ENCODE measurements around the gene CRY2. TPM values are rescaled to one million over a fixed set of nuclear protein-coding genes. Genes with fewer than 3 reads are reported as not detected.

The CRY2 gene
- total and polyA plus RNA-seq, 2 of the 13 experiments (the other 11 are each of a cell fraction or from before 2014, with no cell fraction given), result 10.1 to 12.2 TPM

DNA sequence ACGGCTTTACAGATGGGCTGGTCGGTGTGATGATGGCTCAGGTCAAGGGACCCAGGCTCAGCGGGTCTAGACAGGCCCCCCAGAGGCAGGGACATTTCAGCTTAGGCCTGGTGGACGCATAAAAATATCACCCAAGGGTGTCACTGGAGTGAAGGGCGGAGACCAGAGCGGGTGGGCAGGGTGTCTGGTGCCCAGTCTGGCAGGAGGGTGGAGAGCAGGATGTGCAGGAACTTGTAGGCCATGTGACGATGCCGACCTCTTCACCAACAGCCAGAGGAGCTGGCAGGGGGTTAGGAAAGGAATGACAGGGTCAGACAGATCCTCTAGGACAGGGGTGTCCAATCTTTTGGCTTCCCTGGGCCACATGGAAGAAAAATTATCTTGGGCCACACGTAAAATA is 42.7 kb downstream of the CRY2 start:
- H3K4me2 ChIP-seq (ENCODE audit: low read depth, low read length), result no peak overlapping the region
- H2AFZ ChIP-seq (ENCODE audit: low read length), result no peak overlapping the region
- H3K27ac ChIP-seq (ENCODE audit: extremely low read length, insufficient read depth, low read length), result no peak overlapping the region
- CTCF ChIA-PET (ENCODE audit: low intra/inter-chr PET ratio, low total read pairs), result no interaction called here
- POLR2A ChIA-PET, result no interaction called here
- no peak overlapping the region for H3K4me3 ChIP-seq (replicated peaks in 1 of 3; ENCODE audit: insufficient read depth in 1 of 3, low read depth in 2 of 3, low read length in 3 of 3)
- H3K9me3 ChIP-seq (ENCODE audit: low read length), result no peaks in the 10 kb centered on the region
- H3K27me3 ChIP-seq (ENCODE audit: control insufficient read depth in 1 of 2, insufficient read depth in 2 of 2, low read length in 2 of 2), result no peaks in the 10 kb centered on the region; a peak in 3 of 5 replicates
- TF ChIP-seq ZNF460 (CRISPR knock-in tag; IDR thresholded peaks at IDR 0.05; ENCODE audit: borderline replicate concordance) (no peak), U2AF1 (optimal IDR thresholded peaks at IDR 0.05; ENCODE audit: low read depth, low read length) (no peak), ZNF3 (CRISPR knock-in tag; IDR thresholded peaks at IDR 0.05) (no peak), NKX3-1 (CRISPR knock-in tag; IDR thresholded peaks at IDR 0.05) (no peak), ZNF101 (CRISPR knock-in tag; IDR thresholded peaks at IDR 0.05; ENCODE audit: borderline replicate concordance, low read depth) (no peak), FOXJ3 (CRISPR knock-in tag; IDR thresholded peaks at IDR 0.05; ENCODE audit: borderline replicate concordance) (no peak), NR3C1 (CRISPR knock-in tag; IDR thresholded peaks at IDR 0.05) (no peak), DR1 (CRISPR knock-in tag; IDR thresholded peaks at IDR 0.05) (no peak), ZBTB3 (CRISPR knock-in tag; IDR thresholded peaks at IDR 0.05; ENCODE audit: borderline replicate concordance, low read depth) (no peak), CHD2 (IDR thresholded peaks at IDR 0.05; ENCODE audit: low read depth, low read length) (no peak), ZNF563 (CRISPR knock-in tag; IDR thresholded peaks at IDR 0.05) (no peak), ZNF121 (CRISPR knock-in tag; IDR thresholded peaks at IDR 0.05) (no peak), BORCS8-MEF2B (CRISPR knock-in tag; IDR thresholded peaks at IDR 0.05) (no peak), ZNF263 (CRISPR knock-in tag; IDR thresholded peaks at IDR 0.05) (no peak), ZNF670 (CRISPR knock-in tag; IDR thresholded peaks at IDR 0.05; ENCODE audit: borderline replicate concordance) (no peak)
- TF ChIP-seq, protein P1, sequence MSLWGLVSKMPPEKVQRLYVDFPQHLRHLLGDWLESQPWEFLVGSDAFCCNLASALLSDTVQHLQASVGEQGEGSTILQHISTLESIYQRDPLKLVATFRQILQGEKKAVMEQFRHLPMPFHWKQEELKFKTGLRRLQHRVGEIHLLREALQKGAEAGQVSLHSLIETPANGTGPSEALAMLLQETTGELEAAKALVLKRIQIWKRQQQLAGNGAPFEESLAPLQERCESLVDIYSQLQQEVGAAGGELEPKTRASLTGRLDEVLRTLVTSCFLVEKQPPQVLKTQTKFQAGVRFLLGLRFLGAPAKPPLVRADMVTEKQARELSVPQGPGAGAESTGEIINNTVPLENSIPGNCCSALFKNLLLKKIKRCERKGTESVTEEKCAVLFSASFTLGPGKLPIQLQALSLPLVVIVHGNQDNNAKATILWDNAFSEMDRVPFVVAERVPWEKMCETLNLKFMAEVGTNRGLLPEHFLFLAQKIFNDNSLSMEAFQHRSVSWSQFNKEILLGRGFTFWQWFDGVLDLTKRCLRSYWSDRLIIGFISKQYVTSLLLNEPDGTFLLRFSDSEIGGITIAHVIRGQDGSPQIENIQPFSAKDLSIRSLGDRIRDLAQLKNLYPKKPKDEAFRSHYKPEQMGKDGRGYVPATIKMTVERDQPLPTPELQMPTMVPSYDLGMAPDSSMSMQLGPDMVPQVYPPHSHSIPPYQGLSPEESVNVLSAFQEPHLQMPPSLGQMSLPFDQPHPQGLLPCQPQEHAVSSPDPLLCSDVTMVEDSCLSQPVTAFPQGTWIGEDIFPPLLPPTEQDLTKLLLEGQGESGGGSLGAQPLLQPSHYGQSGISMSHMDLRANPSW (CRISPR knock-in tag; IDR thresholded peaks at IDR 0.05; ENCODE audit: borderline replicate concordance), result no peak
- TF ChIP-seq, protein P2, sequence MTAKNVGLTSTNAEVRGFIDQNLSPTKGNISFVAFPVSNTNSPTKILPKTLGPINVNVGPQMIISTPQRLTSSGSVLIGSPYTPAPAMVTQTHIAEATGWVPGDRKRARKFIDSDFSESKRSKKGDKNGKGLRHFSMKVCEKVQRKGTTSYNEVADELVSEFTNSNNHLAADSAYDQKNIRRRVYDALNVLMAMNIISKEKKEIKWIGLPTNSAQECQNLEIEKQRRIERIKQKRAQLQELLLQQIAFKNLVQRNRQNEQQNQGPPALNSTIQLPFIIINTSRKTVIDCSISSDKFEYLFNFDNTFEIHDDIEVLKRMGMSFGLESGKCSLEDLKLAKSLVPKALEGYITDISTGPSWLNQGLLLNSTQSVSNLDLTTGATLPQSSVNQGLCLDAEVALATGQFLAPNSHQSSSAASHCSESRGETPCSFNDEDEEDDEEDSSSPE (CRISPR knock-in tag; IDR thresholded peaks at IDR 0.05), result no peak
- TF ChIP-seq, protein P3, sequence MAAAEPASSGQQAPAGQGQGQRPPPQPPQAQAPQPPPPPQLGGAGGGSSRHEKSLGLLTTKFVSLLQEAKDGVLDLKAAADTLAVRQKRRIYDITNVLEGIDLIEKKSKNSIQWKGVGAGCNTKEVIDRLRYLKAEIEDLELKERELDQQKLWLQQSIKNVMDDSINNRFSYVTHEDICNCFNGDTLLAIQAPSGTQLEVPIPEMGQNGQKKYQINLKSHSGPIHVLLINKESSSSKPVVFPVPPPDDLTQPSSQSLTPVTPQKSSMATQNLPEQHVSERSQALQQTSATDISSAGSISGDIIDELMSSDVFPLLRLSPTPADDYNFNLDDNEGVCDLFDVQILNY (CRISPR knock-in tag; conservative IDR thresholded peaks at IDR 0.05), result no peak
- TF ChIP-seq, protein P4, sequence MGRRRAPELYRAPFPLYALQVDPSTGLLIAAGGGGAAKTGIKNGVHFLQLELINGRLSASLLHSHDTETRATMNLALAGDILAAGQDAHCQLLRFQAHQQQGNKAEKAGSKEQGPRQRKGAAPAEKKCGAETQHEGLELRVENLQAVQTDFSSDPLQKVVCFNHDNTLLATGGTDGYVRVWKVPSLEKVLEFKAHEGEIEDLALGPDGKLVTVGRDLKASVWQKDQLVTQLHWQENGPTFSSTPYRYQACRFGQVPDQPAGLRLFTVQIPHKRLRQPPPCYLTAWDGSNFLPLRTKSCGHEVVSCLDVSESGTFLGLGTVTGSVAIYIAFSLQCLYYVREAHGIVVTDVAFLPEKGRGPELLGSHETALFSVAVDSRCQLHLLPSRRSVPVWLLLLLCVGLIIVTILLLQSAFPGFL (CRISPR knock-in tag; IDR thresholded peaks at IDR 0.05), result no peak
- TF ChIP-seq, protein P5, sequence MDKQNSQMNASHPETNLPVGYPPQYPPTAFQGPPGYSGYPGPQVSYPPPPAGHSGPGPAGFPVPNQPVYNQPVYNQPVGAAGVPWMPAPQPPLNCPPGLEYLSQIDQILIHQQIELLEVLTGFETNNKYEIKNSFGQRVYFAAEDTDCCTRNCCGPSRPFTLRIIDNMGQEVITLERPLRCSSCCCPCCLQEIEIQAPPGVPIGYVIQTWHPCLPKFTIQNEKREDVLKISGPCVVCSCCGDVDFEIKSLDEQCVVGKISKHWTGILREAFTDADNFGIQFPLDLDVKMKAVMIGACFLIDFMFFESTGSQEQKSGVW (CRISPR knock-in tag; IDR thresholded peaks at IDR 0.05; ENCODE audit: borderline replicate concordance), result no peak
- peaks cover 5% of the 10 kb centered on the region; the same call in 1 of the 2 replicates for H4K20me1 ChIP-seq (ENCODE audit: insufficient read depth, low read length)
- no TSS peak for BruUV-seq (replicated peaks)
- intact Hi-C loops (cut with micrococcal nuclease; ENCODE audit: unreplicated experiment), result no loop called here
- peaks cover 9% of the 10 kb centered on the region for H3K4me1 ChIP-seq (ENCODE audit: insufficient read depth, low read length)
- H3K9ac ChIP-seq (ENCODE audit: insufficient read depth, low read depth, low read length), result no peak overlapping the region
- DNase-seq (ENCODE audit: low spot score) (no peak), FAIRE-seq (no peak), ATAC-seq (no peak)
- H3K79me2 ChIP-seq (ENCODE audit: insufficient read depth, low read length), result no peaks in the 10 kb centered on the region
- in situ Hi-C loops (cut with HindIII; ENCODE audit: extremely low pct_ligation_motif_present, low pct_unique_long_range_greater_than_20kb), result no loop called here
- H3K36me3 ChIP-seq (replicated peaks in 1 of 2; ENCODE audit: control insufficient read depth in 1 of 2, insufficient read depth in 2 of 2, low read length in 2 of 2), result no peaks in the 10 kb centered on the region
- WGBS (ENCODE audit: low lambda C conversion rate), result 57% methylated on average over 7 of the region's 9 CpGs

All from HepG2 (cell line).